HL-60 (cell line): ENCODE measurements around the gene TMEFF2.

Experiments
- DNase-seq, 2 experiments: peaks; one replicate each; pipeline ENCODE4 v3.0.0-alpha.2; 2010 to 2020; ENCODE audit warnings: low read depth in 1 of 2, low spot score in 1 of 2
- H3K27ac ChIP-seq: fragments of 250-450 bp; sonication (Bioruptor Pico); replicated peaks from 2 replicates; pipeline ENCODE4 v1.5.1; 2020; ENCODE audit warnings: mild to moderate bottlenecking, moderate library complexity
- H3K27me3 ChIP-seq: fragments of 250-450 bp; sonication (Bioruptor Pico); 2 replicates; pipeline ENCODE4 v1.5.1; 2021; ENCODE audit warnings: mild to moderate bottlenecking, moderate library complexity; ENCODE audit not compliant: insufficient read depth, poor library complexity, severe bottlenecking
- H3K4me3 ChIP-seq: replicated peaks from 2 replicates; pipeline ENCODE4 v1.5.1; 2011; ENCODE audit warnings: mild to moderate bottlenecking, control low read depth, low read length; ENCODE audit not compliant: insufficient read depth
- GABPA ChIP-seq: IDR thresholded peaks from 2 replicates; pipeline ENCODE4 v1.6.1; 2012; ENCODE audit warnings: low read depth
- POLR2AphosphoS5 ChIP-seq: IDR thresholded peaks from 2 replicates; pipeline ENCODE4 v1.6.1; 2012; ENCODE audit warnings: low read depth
- SPI1 ChIP-seq: IDR thresholded peaks from 2 replicates; pipeline ENCODE4 v1.6.1; 2012; ENCODE audit warnings: low read depth, mild to moderate bottlenecking, borderline replicate concordance
- TF ChIP-seq, protein P1 (sequence below): IDR thresholded peaks from one replicate; pipeline ENCODE4 v1.5.1; 2011; ENCODE audit warnings: low read length, control low read depth, inconsistent platforms; ENCODE audit not compliant: insufficient read depth
- TF ChIP-seq, protein P2 (sequence below): IDR thresholded peaks from 2 replicates; pipeline ENCODE4 v1.6.1; 2012; ENCODE audit warnings: low read depth; ENCODE audit not compliant: insufficient replicate concordance

TMEFF2 gene

DNA sequence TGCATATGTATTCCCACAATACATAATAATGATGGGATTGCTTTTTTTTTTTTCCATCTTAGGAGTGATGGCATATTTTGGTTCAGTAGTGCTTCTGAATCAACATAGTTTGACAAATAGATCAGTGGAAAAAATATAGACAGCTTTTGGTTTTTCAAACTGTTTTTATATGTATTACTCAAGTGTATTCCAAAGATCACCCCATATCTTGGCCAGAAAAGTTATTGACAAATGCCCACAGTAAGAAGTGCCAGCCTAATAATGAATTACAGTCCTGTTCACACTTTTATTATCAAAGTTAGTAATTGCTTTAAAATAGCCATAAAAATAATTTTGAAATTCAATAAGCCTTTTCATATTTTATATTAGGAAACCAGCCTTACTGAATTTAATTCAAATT is 95.0 kb downstream of the TMEFF2 start:
- no peak overlapping the region for H3K27ac ChIP-seq
- H3K4me3 ChIP-seq = no peak overlapping the region
- TF ChIP-seq, protein P1, sequence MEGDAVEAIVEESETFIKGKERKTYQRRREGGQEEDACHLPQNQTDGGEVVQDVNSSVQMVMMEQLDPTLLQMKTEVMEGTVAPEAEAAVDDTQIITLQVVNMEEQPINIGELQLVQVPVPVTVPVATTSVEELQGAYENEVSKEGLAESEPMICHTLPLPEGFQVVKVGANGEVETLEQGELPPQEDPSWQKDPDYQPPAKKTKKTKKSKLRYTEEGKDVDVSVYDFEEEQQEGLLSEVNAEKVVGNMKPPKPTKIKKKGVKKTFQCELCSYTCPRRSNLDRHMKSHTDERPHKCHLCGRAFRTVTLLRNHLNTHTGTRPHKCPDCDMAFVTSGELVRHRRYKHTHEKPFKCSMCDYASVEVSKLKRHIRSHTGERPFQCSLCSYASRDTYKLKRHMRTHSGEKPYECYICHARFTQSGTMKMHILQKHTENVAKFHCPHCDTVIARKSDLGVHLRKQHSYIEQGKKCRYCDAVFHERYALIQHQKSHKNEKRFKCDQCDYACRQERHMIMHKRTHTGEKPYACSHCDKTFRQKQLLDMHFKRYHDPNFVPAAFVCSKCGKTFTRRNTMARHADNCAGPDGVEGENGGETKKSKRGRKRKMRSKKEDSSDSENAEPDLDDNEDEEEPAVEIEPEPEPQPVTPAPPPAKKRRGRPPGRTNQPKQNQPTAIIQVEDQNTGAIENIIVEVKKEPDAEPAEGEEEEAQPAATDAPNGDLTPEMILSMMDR = no peak
- TF ChIP-seq SPI1 (no peak), POLR2AphosphoS5 (no peak), GABPA (no peak)
- TF ChIP-seq, protein P2, sequence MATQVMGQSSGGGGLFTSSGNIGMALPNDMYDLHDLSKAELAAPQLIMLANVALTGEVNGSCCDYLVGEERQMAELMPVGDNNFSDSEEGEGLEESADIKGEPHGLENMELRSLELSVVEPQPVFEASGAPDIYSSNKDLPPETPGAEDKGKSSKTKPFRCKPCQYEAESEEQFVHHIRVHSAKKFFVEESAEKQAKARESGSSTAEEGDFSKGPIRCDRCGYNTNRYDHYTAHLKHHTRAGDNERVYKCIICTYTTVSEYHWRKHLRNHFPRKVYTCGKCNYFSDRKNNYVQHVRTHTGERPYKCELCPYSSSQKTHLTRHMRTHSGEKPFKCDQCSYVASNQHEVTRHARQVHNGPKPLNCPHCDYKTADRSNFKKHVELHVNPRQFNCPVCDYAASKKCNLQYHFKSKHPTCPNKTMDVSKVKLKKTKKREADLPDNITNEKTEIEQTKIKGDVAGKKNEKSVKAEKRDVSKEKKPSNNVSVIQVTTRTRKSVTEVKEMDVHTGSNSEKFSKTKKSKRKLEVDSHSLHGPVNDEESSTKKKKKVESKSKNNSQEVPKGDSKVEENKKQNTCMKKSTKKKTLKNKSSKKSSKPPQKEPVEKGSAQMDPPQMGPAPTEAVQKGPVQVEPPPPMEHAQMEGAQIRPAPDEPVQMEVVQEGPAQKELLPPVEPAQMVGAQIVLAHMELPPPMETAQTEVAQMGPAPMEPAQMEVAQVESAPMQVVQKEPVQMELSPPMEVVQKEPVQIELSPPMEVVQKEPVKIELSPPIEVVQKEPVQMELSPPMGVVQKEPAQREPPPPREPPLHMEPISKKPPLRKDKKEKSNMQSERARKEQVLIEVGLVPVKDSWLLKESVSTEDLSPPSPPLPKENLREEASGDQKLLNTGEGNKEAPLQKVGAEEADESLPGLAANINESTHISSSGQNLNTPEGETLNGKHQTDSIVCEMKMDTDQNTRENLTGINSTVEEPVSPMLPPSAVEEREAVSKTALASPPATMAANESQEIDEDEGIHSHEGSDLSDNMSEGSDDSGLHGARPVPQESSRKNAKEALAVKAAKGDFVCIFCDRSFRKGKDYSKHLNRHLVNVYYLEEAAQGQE = no peak
- H3K27me3 ChIP-seq = no peaks in the 10 kb centered on the region
- no peak for DNase-seq

DNA sequence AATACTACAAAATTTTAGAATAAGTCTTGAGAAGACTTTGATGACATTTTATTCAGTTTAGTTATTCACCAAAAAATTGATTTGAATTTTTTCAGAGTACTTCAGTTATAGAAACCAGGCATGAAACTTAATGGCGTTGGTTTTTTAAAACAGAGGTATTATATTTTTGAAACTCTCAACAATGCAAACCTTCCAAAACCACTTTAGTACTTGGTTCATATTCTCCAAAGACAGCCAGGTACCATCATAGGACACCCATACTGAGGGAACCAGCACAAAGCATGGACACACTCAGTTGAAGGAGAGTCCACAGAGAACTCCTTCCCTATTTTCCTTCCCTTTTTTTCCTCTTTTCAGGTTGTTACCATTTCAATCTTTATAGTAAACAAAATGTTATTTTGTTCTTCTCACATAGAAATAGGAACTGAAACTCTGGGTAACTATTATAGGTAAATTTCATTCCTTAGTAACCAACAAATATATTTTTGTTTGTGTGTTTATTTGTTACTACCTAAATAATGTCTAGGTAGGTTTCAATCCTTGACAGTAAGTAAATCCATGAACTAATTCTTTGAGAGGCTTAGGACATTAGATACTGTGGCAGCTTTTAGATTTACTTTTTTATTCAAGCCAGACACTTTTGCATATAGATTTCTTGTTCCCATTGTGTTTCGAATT is 95.8 kb downstream of the TMEFF2 start:
- Histone ChIP-seq H3K4me3 (no peak overlapping the region), H3K27ac (no peak overlapping the region), H3K27me3 (no peaks in the 10 kb centered on the region)
- DNase-seq = no peak
- TF ChIP-seq, protein P2 = no peak
- TF ChIP-seq POLR2AphosphoS5 = no peak
- TF ChIP-seq GABPA = no peak
- TF ChIP-seq SPI1 = no peak
- TF ChIP-seq, protein P1 = no peak

DNA sequence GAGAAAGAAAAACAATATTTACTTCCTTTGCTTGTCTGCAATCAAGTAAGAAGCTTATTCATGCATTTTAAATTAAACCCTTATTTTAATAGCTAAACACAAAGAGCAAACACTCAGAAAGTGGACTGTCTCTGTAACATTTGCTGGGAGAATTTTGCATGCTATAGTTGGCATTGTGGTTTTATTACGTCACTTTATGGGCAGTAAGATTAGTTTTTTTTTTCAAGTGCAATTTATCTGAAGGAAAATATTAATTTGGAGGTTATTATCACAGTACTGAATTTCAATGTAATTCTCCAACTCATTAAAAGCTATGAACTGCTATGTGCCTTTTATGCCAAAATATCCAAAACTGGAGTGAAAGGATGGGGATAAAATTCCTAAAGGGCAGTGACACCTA is 103.3 kb downstream of the TMEFF2 start:
- Histone ChIP-seq H3K27ac (no peak overlapping the region), H3K27me3 (no peaks in the 10 kb centered on the region), H3K4me3 (no peak overlapping the region)
- TF ChIP-seq, protein P1 = no peak
- TF ChIP-seq SPI1 (no peak), GABPA (no peak), POLR2AphosphoS5 (no peak)
- TF ChIP-seq, protein P2 = no peak
- DNase-seq = no peak
